ENCODE results near the gene TLR1.

DNA sequence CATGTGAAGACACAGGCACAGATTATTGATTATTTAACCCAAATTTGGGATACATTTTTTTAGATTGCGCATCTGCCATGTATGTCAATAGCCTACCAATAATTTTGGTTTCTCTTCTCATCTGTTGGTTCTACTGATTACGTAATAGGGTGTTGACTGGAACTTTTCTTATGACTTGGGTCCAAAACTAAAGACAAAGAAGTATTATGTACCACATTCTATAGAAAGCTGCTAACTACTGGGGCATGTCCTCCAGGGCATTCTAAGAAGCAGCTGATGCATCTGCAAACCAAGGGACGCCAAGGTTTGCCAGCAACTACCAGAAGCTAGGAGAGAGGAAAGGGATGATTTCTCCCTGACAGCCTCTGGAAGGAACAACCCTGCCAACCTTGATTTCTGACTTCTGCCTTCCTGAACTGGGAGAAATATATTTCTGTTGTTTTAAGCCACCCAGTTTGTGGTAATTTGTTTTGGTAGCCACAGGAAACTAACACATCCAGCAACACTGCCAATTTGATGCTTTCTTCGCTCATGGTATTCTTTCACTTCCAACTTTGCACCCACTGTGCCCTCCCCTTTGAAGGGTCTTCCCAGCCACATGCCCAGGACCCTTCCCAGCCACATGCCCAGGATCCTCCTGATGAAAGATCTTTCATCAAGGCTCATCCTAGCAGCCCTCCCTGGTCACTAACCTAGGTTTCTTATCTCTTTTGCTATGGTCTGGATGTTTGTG, 15.9 kb upstream of the TLR1 start:
- TF ChIP-seq ZSCAN23 (tag by site-specific recombination; IDR thresholded peaks at IDR 0.05) (no peak), SP2 (tag by site-specific recombination; IDR thresholded peaks at IDR 0.05) (no peak), ZNF24 (tag by site-specific recombination; IDR thresholded peaks at IDR 0.05) (no peak), ZNF138 (tag by site-specific recombination; IDR thresholded peaks at IDR 0.05; ENCODE audit: borderline replicate concordance) (no peak), ZNF48 (tag by site-specific recombination; IDR thresholded peaks at IDR 0.05) (no peak), ZBTB21 (tag by site-specific recombination; IDR thresholded peaks at IDR 0.05) (no peak), ZNF239 (tag by site-specific recombination; IDR thresholded peaks at IDR 0.05) (no peak), ZNF324 (tag by site-specific recombination; IDR thresholded peaks at IDR 0.05) (no peak)
- TF ChIP-seq, protein P1, sequence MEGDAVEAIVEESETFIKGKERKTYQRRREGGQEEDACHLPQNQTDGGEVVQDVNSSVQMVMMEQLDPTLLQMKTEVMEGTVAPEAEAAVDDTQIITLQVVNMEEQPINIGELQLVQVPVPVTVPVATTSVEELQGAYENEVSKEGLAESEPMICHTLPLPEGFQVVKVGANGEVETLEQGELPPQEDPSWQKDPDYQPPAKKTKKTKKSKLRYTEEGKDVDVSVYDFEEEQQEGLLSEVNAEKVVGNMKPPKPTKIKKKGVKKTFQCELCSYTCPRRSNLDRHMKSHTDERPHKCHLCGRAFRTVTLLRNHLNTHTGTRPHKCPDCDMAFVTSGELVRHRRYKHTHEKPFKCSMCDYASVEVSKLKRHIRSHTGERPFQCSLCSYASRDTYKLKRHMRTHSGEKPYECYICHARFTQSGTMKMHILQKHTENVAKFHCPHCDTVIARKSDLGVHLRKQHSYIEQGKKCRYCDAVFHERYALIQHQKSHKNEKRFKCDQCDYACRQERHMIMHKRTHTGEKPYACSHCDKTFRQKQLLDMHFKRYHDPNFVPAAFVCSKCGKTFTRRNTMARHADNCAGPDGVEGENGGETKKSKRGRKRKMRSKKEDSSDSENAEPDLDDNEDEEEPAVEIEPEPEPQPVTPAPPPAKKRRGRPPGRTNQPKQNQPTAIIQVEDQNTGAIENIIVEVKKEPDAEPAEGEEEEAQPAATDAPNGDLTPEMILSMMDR (tag by site-specific recombination; IDR thresholded peaks at IDR 0.05): no peak
- TF ChIP-seq, protein P2, sequence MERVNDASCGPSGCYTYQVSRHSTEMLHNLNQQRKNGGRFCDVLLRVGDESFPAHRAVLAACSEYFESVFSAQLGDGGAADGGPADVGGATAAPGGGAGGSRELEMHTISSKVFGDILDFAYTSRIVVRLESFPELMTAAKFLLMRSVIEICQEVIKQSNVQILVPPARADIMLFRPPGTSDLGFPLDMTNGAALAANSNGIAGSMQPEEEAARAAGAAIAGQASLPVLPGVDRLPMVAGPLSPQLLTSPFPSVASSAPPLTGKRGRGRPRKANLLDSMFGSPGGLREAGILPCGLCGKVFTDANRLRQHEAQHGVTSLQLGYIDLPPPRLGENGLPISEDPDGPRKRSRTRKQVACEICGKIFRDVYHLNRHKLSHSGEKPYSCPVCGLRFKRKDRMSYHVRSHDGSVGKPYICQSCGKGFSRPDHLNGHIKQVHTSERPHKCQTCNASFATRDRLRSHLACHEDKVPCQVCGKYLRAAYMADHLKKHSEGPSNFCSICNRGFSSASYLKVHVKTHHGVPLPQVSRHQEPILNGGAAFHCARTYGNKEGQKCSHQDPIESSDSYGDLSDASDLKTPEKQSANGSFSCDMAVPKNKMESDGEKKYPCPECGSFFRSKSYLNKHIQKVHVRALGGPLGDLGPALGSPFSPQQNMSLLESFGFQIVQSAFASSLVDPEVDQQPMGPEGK (tag by site-specific recombination; IDR thresholded peaks at IDR 0.05): no peak

All from HEK293 (cell line).